DND-41 (cell line): ENCODE results near the gene CHAD.

ENCODE experiments used
- EZH2 ChIP-seq: IDR thresholded peaks from 3 replicates; pipeline ENCODE4 v1.6.1; 2012; ENCODE audit warnings: borderline replicate concordance, low read depth, mild to moderate bottlenecking, moderate library complexity, low read length, inconsistent platforms; ENCODE audit not compliant: severe bottlenecking
- TF ChIP-seq, protein P1 (sequence below): IDR thresholded peaks from 2 replicates; pipeline ENCODE4 v1.5.1; 2012; ENCODE audit warnings: borderline replicate concordance, low read length, moderate library complexity, mild to moderate bottlenecking; ENCODE audit not compliant: poor library complexity, severe bottlenecking; ENCODE audit errors: extremely low read depth

DNA sequence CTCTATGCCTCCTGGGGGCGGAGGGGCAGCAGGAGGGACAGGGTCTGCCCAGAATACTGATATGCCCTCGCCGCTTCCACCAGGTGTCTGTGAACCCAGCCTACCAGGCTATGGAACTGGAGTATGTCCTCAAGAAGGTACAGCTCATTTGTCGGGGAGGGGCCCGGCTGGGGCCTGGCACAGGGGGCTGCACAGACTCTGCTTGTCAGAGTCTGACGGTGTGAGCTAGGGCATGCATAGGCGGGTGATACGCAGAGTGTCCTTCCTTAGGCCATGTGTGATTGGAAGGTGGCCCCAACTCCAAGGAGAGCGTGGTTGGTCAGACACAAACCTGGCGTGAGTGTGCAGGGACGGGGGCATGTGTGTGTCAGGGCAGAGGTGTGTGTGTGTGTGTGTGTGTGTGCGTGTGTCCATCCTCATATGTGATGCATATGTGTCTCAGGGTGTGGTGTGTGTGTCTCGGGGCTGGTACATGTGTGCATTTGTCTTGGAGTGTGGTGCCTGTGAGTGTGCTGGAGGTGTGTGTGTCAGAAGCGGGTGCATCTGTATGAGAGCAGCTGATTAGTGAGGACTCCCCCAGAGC is 7.0 kb downstream of the CHAD start:
- TF ChIP-seq, protein P1, sequence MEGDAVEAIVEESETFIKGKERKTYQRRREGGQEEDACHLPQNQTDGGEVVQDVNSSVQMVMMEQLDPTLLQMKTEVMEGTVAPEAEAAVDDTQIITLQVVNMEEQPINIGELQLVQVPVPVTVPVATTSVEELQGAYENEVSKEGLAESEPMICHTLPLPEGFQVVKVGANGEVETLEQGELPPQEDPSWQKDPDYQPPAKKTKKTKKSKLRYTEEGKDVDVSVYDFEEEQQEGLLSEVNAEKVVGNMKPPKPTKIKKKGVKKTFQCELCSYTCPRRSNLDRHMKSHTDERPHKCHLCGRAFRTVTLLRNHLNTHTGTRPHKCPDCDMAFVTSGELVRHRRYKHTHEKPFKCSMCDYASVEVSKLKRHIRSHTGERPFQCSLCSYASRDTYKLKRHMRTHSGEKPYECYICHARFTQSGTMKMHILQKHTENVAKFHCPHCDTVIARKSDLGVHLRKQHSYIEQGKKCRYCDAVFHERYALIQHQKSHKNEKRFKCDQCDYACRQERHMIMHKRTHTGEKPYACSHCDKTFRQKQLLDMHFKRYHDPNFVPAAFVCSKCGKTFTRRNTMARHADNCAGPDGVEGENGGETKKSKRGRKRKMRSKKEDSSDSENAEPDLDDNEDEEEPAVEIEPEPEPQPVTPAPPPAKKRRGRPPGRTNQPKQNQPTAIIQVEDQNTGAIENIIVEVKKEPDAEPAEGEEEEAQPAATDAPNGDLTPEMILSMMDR = no peak
- no peak for TF ChIP-seq EZH2
